Hematopoietic multipotent progenitor cell treated with erythropoietin and hydrocortisone succinate and interleukin-3 and kit ligand, for 17 days (in vitro differentiated cells): ENCODE data around the gene OR2C3.
"Not testable (repeated sequence)": the region's sequence is repeated elsewhere in the genome, so short reads cannot be mapped to it uniquely, and the experiment has no call there.

ENCODE experiments used
- DNase-seq: peaks from one replicate; pipeline ENCODE4 v3.0.0-alpha.2; 2015; ENCODE audit warnings: low spot score

OR2C3 gene

DNA sequence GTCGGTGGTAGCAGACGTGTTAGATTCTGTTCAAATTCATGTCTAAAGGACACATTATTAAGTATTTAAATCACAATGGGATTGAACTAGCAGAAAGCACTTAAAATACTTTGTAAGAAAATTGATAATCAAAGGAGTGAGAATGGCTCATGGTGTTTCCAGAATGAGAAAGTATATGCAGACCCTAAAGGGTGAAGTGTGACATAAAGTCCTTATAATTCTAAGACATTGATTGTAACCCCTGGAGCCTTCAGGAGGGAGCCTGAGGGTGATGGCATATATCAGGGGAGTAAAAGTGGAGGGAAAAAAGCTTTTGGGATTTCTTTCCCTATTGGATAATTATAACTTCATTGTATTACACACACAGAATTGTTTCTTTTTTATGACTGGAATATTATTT lies at the start of gene OR2C3:
Gene OR2C3 (minus strand): TSS at position 101 of the 400 bp plus-strand sequence. CDS start 3,929 bp downstream, outside the sequence.
- DNase-seq = no peak

DNA sequence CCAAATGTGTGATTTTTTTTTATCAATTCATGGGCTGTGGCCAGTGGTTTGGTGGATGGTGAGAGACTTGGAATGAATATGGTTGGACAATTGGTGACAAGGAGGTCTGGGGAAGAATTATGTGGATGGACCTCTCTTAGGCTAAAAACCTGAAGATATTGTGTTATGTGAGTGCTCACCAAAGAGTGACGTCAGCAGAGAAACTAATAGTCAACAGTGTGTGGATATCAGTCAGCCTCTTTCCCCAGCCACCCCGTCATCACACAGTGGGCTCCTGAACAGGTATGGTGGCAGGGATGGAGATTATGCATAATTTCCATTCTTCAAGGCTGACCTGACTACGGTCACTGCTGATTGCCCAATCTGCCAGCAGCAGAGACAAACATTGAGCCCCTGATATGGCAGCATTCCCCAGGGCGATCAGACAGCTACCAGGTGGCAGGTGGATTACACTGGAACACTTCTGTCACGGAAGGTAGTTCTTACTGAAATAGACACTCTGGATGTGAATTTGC lies 42.8 kb upstream of the OR2C3 start:
- DNase-seq = no peak

DNA sequence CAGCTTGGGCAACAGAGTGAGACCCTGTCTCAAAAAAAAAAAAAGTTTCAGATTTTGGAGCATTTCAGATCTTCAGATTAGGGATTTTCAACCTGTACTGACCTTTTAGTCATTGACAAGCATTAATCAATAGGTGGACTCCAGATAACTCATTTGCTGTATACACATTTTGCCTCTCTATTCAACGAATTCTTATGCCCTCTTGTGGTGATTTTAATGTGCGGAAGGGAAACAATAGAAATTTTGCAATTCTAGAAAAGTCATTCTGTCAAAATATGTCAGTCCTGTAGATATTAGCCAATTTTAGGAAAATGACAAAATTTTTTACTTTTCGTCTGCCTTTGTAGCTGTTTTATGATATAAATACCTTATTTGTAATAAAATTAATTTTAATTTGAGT lies 40.3 kb upstream of the OR2C3 start:
- no peak for DNase-seq

DNA sequence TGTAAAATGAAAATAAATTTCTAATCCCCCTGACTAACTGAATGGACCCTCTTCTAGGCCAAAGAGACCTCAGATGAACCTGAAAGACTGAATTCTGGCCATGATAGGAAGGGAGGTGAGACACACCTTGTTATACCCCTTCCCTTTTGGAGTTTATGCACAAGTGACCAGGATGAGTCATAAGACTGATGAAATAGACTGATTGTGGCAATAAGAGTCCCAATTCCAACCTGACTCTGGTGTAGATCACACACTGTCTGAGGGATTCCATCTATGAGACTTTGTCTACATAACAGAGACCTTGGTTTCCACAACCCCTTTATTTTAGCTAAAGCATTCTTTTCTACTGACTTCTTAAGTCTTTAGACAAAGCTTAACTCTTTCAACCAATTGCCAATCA lies 38.4 kb upstream of the OR2C3 start:
- DNase-seq = no peak

DNA sequence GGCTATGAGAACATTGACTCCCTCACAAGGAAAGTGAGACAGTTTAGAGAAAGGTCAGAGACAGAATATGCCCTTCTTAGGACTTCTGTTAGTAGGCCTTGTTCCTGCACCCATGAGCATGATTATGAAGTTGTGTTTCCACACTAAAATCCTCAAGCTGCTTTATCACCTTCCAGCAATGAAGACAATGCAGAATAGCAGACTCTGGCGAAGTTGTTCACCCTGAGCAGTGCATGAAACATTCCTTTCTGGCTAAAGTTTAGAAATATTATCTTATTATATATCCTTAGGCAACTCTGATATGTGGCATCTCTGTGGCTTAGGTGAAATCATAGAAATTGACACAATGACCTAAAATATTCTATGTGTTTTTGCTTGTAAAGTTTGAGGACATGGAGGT lies 38.0 kb upstream of the OR2C3 start:
- DNase-seq = no peak

DNA sequence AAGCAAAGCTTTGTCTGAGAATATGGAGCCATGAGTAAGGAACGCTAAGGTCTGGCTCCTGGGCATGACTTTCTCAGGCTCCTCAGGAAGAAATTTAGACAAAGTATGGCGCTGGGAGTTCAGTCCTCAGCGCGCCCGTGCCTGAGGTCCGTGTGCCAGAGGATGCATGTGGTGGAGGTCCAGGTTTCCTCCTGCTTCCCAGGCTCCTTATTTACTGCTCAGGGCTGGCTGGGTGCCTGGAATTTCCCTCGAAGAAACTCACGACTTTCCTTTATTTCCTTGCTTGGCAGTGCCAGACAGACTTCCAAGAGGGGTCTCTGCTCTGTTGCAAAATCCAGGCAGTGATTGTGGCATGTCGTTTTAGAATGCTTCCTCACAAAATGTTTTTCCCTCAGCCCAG lies 26.0 kb upstream of the OR2C3 start:
- DNase-seq = no peak

DNA sequence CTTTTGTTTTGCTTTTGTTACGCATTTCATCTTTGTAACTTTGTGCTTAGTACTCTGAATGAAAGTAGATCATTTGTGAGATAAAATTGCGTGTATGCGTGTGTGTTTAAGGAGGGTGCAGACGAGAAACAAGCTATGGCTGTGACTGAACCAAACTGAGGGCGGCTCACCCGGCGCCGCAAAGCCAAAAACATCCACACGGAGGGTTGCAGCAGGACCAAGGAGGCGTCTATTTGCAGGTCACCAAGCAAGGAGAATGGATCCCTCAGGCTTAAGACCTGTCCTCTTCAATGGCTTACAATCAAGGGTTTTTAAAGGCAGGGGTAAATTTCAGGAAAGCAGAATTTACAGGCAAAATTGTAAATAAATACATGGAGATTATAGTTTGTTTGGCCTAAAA lies 25.5 kb upstream of the OR2C3 start:
- no peak for DNase-seq

DNA sequence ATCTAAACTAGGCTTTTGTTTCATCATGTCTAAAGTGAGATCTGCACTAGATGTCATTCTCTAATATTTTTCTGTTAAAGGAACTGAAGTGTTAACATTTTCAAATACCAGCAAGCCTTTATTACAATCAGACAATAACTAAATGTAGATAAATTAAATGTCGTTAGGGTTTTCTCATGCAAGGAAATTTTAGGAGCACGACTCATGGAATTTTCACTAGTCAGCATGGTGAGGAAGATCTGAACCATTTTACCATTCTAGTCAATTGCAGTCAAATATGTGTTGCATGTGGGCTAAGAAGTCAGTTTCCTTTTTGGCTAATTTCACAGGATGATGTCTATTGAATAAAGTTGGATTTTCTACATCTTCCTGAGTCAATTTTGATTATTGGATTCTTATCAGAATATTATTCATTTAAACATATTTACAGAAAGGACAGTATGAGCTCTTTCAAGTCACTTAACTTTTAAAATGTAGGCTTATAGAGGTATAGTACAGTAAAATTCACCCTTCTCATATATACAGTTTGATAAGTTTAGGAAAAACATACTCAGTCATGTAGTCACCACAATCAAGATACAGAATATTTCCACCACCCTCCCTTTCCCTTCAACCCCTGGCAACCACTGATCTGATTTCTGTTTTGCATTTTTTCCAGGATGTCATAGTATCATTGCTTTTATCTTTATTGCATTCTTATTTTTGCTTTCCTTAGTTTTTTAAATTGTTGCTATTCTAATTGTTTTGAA lies 21.9 kb upstream of the OR2C3 start:
- no peak for DNase-seq

DNA sequence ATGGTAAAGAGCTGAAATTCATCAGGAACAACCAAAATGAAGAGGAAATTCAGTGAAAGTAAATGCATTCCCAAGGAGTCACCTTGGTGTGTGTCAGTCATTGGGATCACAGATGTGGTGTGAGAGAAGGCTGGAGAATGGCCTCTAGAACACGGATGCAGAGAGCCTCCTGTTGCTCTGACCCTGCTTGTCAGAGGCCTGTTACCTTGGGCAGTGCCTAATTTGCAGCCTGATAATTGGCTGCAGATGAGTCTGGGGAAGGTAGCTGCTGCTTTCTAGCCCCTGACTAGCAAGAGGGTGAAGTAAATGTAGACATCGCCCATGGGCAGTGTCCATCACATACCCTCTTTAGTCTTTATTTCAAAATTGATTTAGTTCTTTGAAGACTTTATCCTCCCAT lies 16.0 kb upstream of the OR2C3 start:
- no peak for DNase-seq

DNA sequence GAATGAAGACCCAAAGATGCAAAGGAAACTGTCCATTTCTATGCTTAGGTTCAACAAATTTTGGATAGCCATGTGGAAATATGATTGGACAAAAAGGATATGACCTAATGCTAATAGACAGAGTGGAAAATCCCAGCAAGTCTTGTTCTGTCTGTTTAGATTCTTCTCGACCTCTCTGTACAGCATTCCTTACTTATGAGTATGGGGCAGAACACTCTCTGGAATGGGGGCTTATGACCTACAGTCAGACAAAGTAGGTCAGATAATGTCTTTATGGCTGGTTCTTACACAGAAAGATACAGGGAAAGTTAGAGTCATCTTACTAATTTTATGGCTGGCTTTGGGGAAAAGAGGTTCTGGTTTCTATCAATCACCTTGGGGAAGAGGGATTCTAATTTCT lies 15.5 kb upstream of the OR2C3 start:
- no peak for DNase-seq

DNA sequence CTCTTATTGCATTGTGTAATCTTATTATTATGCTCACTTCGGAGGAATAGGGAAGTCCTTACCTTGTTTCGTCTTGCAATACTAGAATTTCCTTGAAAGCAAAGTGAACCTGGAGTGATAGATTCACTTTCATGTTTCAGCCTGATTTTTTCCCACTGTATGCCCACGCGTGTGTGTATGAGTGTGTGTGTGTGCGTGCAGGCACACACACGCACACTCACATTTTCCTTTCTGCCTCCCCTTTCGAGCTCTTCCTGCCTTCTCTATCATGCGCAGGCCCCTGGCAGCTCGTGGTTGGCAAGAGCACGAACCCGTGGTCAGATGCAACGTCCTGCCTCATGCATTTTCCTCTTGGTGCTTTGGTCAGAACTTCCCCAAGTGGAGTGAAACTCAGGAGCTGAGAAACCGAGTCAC lies 12.5 kb upstream of the OR2C3 start, which contains the start of gene GCSAML:
Gene GCSAML (plus strand): TSS at position 366 of the 414 bp plus-strand sequence. CDS start 58 bp downstream, outside the sequence.
- no peak for DNase-seq

DNA sequence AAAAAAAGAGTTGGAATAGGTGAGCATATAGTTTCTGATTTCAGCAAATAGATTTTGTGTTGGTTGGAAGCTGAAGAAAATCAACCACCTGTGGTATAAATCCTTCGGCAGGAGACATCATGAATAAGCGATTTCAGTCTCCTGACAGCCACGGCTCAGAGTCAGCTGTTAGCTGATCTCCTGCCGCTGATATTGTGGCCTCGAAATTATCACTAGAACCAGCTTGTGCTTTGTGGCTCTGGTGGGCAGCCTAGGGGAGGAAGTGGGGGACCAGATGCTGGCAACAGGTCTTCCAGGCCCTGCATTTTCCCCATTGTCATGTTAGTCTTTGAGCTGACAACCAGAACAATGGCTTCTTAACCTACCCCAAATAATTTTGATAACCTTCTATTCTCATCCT lies 11.9 kb upstream of the OR2C3 start:
- peak; percentile 12 for DNase-seq

DNA sequence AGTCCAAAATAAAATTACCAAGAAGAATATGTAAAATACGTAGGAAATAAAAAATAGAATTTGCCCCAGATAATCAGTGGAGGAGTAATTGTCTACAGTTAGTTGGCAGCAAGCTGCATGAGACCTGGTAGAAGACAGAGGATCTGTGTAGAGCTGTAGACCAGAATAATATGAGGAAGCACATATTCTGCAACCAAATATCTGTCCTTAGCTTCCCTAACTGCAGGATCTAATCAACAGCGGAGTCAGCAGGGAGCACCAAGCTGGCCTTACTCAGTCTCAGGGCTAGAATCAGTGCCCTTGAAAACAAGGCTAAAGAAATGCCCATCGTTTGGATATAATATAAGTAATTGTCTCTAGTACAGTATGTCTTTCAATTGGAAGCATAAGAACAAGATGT lies 6.6 kb upstream of the OR2C3 start:
- DNase-seq = no peak

DNA sequence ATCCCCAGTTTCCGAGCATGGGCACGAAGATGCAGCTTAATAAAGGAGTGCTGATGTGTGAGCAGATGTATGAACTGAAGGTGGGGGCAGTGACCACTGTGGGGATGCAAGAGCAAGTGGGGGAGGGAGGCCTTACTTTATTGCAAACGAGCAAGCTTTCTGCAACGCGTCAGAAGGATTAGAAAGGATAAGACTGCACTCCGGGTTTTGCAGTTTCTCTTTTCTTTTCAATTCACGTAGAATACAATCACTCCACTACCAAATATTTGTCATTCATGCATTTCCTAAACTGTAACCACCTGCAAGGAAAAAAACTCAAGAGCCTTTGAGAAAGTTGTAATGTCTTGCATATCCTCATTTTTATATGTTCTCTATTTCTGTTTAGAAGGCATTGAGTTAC lies 4.3 kb upstream of the OR2C3 start:
- DNase-seq = no peak

DNA sequence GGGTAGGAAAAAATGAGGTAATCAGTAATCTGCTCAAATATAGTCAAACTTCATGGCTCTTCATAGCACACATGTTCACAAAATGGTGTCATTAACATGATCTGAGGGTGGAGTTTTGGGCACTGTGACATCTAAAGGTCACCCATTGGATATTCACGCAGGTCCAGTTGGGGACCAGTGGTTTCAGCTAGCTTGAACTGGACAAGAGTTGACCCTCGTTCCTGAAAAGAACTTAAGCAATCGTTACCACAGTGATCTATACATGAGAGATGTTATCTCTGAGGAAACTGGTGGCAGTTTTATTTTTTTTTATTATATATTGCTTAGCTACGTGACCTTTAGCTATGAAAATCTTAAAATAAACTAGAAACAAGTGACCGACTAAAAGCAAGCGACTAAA lies 3.0 kb upstream of the OR2C3 start:
- no peak for DNase-seq

DNA sequence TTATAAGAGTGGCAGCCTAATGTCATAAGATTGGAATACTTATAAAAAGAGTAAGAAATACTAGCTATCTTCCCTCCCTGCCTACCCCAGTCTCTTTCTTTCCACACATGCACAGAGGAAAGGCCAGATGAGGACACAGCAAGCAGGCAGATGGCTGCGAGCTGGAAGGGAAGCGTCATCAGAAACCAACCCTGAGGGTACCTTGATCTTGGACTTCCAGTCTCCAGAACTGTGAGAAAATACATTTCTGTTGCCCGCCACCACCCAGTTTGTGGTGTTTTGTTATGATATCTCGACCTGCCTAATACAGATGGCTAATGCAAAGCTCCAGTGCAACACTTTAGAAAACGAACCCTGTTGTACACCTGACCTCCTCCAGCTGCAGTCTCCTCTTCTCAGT lies 2.3 kb upstream of the OR2C3 start:
- DNase-seq = no peak

DNA sequence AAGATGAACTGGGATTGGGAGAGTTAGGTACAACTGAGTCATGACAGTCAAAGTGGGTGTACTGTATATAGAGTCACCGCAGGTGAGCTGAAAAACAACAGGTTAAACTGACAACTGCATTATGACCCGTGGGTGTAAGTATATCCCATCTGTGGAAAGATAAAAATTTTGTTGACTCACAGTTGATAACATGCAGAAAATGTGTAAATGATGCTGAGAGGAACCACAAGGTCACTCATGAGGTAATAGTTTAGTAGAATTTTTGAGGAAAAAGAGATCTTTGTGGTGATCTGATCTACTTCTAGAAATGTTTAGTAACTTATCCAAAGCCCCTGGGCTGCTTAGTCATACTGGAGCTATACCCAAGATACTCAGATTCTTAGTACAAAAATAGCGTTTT lies 838 bp downstream of the OR2C3 start:
- no peak for DNase-seq

DNA sequence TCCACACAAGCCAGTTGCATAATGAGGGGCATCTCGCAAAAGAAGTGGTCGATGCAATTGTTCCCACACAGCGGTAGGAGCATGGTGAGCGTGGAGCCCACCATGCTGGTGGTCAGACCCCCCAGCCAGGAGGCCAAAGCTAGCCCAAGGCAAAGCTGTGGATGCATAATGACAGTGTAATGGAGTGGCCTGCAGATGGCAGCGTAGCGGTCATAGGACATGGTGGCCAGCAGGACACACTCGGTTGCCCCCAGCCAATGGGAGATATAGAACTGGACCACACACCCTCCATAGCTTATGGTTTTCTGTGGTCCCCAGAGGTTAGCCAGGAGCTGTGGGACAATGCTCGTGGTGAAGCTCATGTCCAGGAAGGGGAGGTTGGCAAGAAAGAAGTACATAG lies 4.3 kb downstream of the OR2C3 start:
- DNase-seq = no peak

DNA sequence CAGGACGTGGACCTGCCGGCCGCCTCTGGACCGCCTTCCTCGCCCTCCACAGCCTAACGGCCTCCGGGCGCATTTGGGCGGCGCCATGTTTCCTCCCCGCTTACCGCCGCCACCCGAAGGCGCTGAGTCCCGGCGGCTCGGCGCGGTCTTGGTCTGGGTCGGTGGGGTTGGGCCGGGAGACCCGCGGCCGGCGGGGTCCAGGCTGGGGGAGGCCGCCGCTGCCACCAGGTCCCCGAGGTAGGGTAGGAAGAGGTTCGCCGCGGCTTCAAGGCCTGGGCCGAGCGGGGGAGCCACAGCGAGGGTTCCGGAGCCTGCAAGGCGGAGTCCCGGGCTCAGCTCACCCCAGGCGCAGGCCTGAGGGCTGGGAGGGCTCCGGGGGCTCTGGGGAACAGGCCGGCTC lies 5.5 kb downstream of the OR2C3 start:
- no peak for DNase-seq

DNA sequence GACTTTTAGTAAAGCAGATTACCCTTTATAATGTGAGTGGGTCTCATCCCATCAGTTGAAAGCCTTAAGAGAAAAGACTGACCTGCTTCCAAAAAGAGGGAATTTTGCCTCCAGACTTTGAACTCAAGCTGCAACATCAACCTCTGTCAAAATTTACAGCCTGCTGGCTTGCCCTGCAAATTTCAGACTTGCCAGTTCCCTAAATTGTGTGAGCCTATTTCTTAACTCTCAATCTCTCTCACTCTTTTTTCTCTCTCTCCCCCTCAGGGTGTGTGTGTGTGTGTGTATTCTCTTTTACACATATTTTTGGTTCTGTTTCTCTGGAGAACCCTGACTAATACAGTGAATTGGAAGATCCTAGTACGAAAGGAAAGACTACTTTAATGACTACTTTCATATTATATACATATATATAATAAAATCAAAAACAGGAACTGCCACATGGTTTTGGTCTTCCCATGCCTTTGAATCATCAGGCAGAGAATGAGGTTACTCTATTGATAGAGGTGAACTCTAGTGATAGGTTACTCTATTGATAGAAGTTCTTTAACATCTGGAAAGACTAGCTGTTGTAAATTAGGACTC lies 6.4 kb downstream of the OR2C3 start:
- DNase-seq = no peak

DNA sequence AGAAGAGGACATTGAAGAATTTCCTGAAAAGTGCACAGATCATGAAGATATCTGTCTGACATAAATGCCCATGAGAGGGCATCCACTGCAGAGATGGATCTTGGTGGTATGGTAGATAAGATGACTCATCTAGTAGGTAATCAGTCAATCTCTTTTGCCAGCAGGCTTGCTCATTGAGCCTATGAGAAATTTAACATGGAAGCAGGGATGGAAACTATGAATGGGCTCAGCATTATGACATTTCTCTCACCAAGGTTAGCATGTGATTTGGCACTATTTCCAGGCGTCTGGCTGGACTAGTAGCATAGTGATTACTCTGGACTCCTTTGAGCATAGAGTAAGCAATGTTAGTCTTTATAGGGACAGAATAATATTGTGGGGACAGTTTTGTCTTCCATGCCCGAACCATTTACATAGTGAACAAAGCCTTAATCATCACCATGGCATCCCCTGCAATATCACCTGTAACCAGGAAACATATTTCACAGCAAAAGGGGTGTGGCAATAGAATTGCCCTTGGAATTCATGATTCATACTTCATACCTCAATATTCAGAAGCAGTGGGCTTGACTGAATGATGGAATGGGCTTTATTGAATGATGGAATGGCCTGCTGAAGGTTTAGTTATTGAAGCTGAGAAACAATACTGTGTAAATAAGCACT lies 7.3 kb downstream of the OR2C3 start:
- DNase-seq = no peak

DNA sequence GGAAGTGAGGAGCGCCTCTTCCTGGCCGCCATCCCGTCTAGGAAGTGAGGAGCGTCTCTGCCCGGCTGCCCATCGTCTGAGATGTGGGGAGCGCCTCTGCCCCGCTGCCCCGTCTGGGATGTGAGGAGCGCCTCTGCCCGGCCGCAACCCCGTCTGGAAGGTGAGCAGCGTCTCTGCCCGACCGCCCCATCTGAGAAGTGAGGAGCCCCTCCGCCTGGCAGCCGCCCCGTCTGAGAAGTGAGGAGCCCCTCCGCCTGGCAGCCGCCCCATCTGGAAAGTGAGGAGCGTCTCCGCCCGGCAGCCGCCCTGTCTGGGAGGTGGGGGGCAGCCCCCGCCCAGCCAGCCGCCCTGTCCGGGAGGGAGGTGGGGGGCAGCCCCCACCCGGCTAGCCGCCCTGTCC lies 14.4 kb downstream of the OR2C3 start:
- not testable (repeated sequence) for DNase-seq

DNA sequence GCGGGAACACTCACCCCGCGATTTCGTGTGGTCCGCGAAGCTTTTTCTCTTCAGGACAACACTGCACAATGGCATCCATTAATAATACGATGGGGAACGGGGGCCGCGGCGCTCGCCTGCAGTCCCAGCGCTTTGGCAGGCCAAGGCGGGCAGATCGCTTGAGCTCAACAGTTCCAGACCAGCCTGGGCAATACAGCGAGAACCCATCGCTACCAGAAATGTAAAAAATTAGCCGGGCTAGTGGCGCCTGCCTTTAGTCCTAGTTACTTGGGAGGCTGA lies 17.7 kb downstream of the OR2C3 start:
- no peak for DNase-seq
